CD4-positive, alpha-beta T cell treated with Interleukin-6 for 4 hours (primary cell): ENCODE data around the gene CYTH3.

Experiments
- DNase-seq: peaks from one replicate; pipeline ENCODE4 v3.0.0-alpha.2; 2020; ENCODE audit warnings: mixed read lengths

The CYTH3 gene

DNA sequence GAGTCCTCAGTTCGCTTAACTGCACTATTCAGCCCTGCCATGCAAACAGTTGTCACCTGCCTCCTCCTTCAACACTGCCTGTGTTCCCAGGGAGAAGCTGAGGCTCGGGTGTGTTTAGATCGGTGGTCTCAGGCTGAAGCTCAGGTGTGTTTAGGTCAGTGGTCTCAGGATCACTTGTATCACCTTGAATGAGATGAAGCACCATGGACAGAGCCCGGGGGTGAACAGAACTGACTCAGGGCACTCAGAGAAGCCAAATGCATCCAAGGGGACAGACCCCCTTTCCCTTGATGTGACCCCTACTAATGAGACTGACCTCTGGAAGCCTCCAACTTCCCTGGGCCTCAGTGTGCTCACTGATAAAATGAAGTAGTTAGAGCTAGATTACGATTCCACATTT is 84.0 kb downstream of the CYTH3 start:
- DNase-seq, result no peak

- DNase-seq, result no peak
Measured at GRCh38 chr7:6186577-6186976, 85.8 kb downstream of the CYTH3 start.

DNA sequence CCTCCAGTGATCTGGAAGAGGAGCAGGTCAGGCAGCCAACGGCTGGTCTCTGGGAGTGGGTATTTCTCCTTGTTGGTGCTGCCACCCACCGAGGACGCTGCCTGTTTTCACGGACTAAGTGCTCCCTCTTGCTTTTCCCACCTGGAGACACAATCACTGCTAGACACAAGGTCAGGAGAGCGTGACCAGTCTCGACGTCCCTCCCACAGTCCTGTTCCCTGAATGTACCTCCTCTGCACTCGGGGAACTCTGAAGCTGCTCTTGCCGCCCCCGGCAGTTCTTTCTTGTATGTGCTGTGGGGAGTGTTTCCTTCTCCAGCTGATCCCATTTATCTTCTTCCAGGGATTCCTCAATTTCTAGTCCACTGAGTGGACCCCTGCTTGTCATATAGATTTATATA is 89.4 kb downstream of the CYTH3 start:
- no peak for DNase-seq

DNA sequence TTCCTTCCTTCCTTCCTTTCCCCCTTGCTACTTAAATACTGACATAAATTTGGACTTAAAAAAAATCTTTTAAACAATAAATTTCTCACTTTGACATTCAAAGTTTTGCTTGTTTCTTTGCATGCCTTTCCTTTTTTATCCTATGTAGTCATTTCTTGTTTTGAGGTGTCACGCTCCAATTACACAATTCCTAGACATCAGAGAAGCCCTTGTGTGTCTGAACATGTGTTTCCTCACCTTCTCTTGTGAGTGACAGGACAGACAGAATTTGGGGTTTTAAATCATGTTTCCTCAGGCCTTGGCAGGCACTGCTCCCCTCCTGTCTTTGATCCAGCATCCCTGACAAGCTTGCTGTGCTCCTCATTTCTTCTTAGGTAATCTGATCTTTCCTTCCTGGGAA is 91.3 kb downstream of the CYTH3 start:
- DNase-seq, result no peak

DNA sequence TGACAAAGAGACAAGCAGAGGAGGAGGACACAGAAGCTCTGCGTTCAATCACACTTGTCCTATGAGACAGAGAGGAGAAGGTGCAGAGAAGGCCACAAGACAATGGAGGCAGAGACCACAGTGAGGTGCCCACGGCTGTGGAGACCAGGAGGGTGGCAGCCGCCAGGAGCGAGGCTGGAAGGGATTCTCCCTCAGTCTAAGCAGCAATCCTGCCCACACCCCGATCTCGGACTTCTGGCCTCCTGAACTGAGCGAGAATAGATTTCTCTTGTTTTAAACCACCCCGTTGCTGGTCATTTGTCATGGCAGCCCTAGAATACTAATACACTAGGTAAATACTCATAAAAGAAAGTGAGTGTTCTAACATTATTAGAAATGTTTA is 92.1 kb downstream of the CYTH3 start:
- no peak for DNase-seq

- no peak for DNase-seq
Measured at GRCh38 chr7:6179620-6180343, 92.6 kb downstream of the CYTH3 start.

DNA sequence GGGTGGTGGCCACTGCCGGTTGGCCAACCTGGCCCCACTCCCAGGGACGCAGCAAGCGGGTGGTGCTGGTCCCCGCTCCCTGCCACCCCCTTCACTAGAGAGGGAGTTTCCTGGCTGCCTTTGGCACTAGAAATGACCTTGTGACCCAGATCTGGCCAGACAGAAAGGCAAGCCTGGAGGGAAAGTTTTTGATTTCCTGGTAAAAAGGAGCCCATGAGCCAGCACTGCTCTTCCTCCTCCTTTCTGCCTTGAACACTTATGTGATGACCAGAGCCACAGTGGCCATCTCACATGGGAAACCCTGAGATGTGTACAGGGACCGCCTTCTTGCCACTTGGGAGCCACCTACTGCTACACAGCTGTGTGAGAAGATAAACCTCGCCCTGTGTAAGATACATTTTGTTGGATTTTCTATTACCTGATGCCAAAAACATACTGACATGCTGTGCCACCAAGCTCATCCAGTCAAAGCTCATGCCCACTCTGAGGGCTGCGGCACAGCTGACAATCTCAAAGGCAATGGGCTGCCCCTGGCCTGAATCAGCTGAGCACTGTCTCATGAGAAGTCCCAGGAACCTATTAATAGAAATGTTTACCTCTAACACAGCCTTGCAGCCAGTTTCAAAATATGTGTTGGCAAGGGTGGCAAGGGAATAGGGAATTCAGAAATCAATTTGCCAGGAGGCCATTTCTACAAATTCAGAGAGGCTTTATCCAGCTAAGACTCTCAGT is 94.0 kb downstream of the CYTH3 start:
- DNase-seq, result no peak

DNA sequence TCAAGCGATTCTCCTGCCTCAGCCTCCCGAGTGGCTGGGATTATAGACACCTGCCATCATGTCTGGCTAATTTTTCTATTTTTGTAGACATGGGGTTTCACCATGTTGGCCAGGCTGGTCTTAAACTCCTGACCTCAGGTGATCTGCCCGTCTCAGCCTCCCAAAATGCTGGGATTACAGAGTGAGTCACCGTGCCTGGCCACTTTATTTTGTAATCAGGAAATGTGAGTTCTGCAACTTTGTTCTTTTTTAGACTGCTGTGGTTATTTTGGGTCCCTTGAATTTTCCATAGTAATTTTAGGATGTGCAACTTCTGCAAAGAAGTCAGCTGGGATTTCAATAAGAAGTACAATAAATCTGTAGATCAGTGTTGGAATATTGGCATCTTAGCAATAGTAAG is 96.8 kb downstream of the CYTH3 start:
- DNase-seq, result no peak

- no peak for DNase-seq
Measured at GRCh38 chr7:6172910-6173295, 99.5 kb downstream of the CYTH3 start.

GRCh38 chr7:6172224-6172909 is 100.1 kb downstream of the CYTH3 start:
- DNase-seq, result no peak

DNA sequence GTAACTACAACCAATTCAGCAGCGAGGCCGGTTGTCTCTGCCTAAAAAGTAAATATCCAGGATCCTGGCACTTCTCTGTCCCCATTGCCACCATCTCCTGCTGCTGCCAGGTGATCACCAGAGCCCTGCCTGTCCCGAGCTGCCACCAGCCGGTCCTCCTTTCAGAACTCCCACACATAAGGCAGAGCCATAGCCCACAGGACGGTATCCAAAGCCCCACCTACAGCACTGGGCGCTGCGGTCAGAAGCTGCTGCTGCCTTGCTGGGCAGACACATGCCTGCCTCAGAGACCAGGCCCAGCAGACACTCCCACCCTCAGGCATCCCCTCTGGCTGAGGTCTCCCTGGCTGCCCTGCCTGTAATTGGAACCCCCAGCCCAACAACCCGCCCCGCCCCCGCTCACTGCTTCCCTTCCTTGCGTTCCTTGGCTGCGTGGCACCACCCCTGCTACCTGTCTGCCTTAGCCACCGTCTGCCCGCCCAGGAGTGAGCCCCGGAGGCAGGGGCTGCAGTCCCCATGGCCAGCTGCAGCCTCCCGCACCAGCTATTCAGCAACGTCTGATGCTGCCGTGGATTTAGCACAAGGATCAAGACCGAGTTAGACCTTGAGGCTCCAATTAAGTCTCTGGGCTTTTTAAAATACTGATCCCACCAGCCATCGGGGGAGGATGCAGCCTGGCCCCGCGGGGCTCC is 100.7 kb downstream of the CYTH3 start:
- DNase-seq, result no peak

DNA sequence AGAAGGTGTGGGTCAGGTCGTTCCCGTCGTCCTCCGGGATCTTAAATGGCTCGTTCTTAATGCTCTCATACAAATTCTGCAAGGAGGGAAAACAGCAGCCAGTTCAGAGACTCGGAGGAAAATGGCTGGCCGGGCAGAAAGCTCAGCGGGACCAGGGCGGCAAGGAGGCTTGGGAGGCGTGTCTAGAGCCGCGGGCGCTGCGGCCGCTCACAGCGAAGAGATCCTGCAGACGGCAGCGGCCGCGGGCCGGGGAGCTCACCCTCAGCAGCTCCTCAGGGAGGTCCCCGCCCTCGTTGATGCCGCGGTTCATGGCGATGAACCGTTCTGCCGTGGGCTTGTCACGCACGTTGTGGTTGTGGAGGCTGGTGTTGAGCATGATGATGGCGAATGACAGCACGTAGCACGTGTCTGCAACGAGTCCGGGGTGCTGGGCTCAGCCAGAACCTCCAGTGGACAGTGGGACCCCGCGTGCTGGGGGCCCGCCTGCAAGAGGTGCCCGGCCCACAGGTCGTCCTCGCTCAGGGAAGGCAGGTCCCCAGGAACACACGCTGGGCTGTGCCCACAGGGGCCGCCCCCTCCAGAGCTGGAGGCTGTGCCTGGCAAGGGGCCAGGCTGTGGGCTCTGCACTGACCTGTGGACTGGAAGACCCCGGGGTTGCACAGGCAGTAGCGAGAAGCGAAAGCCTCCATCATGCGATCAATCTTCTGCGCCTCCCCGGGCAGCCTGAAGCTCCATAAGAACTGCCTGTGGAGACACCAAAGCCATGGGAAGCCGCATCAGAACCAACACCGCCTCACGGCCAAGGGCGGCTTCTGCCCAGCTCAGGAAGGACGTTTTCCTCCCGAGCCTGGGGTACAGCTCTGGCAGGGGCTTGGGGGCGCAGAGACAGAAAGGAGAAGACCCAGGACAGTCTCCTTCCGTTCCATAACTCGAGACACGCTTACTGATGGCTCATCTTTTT is 101.6 kb downstream of the CYTH3 start:
- no peak for DNase-seq

- no peak for DNase-seq
Measured at GRCh38 chr7:6169805-6170520, 102.5 kb downstream of the CYTH3 start.

DNA sequence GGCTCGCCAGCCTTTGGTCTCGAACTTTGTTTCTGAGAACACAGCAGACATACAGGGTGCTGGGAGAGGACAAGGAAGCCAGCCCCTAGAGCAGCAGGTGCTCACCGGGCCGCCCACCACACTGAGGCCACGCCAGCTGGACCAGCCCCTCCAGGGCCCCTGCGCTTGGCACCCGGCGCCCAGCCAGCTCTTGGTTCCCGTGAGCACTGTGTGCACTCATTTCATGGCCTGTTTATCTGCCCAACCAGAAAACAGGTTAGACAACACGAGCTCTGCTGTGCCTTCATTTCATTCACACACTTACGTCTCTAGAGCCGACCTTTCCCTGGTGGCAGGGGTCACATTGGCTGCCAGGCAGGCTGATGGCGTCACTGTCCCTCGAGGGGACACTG is 104.0 kb downstream of the CYTH3 start:
- no peak for DNase-seq

DNA sequence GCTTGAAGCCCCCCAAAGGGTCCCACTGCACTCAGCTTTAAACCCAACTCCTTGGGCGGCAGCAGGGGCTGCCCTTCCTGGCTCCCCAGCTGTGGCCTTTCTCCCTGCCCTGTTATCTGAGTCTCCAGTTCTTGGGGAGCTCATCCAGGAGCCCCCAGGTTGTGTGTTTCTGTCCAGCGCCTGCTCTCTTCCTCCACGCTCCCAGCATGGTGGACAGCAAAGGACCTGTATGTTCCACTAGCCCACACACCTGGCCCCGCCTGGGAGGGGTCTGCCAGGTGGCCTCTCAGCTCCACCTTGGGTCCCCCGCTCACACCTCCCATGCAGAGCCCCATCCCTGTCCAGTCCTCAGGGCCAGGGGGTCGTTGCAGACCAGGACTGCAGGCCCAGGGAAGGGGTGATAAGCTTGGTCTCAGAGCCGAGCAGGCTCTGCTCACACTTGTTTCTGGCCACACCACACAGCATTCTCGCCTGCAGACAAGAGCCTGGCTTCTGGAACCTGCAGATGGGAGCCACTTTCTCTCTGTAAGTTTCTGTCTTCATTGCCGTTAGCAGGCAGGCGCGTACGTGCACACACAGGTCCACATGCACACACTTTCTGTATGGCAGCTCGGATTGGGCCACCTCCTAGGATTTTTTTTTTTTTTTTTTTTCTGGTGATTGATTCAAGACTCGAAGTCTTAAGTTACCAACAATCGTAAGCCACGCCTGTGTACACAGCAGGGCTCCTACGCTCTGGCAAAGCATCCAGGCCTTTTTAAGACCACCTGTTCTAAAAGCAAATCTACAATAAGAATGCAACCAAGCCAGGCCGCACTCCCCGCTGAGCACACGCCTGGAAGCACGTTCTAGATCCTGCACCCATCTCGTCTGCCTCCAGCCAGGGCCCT is 104.6 kb downstream of the CYTH3 start:
- no peak for DNase-seq

DNA sequence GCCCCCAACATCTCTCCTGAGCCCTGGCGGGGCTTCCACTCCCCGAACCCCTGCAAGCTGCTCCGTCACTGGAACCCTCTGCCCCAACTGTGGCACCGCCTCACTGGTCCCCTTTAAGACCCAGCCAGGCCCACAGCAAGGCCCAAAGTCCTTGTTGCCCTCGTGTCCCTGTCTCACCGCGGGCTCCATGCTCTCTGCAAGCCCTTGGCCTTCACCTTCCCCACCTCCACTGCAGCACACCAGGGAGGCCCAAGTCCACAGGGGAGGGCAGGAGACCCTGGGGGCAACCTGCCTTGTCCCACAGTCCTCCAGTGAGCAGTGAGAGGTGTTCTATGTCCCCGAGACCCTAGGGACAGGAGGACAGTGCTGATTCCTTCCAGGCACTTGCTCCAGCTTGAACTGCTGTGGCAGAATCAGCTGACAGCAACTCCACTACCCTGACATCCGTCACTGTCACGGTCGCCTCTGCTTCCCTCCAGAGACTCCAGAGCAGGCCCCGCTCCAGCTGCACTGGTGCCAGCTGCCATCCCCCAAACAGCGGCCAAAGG is 105.3 kb downstream of the CYTH3 start:
- no peak for DNase-seq

DNA sequence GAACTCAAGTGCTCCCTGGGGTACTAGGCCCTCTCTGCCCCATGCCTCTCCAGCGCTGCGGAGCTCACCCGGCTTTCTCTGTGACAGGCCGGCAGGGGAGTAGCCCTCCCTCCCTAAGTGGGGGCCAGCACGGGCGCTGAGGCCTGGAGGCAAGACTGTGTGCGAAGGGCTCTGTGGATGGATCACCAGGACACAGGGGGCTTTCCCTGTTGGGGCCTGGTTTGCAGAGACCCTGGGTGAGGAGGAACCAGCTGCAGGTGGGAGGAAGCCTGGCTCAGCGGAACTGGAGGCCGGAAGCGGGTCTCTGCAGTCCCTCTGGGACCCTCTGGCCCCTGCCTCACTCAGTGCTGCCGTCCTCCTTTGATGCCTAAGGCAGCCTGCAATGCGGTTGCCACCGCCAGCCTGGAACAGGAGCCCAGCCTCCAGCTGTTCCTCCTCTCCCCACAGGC is 106.0 kb downstream of the CYTH3 start:
- no peak for DNase-seq

GRCh38 chr7:6165521-6166320 is 106.7 kb downstream of the CYTH3 start:
- DNase-seq, result no peak

GRCh38 chr7:6165075-6165474 is 107.3 kb downstream of the CYTH3 start:
- no peak for DNase-seq
